Activated T-cell treated with anti-CD3 and anti-CD28 coated beads, Interleukin-2, amount 50 U/mL, for 72 hours (primary cell): ENCODE results near the gene ZMIZ1. TPM values are rescaled to one million over a fixed set of nuclear protein-coding genes. Genes with fewer than 3 reads are reported as not detected.
A peak's percentile ranks its signal among the peaks of the same experiment; 100 is the strongest.

ENCODE experiments used
- ATAC-seq, 2 donors: fragments of 150-1000 bp; cut with Tn5 transposase; replicated peaks in 1 of 2; 2 replicates each; pipeline ENCODE4 v1.10.0; 2021; ENCODE audit warnings: moderate library complexity in 2 of 2, mild to moderate bottlenecking in 1 of 2
- DNase-seq, 2 donors: peaks; one replicate each; pipeline ENCODE4 v3.0.0; 2021 to 2022; ENCODE audit warnings: mixed read lengths in 1 of 2
- H3K27ac Mint-ChIP-seq: one replicate; pipeline ENCODE4 v1.8.0; 2022; ENCODE audit warnings: mild to moderate bottlenecking, moderate library complexity, mixed read lengths
- H3K27me3 Mint-ChIP-seq: one replicate; pipeline ENCODE4 v1.8.0; 2022; ENCODE audit warnings: low read depth, mixed read lengths
- H3K36me3 Mint-ChIP-seq, 2 donors: one replicate each; pipeline ENCODE4 v1.8.0; 2022; ENCODE audit warnings: mixed read lengths in 2 of 2, mild to moderate bottlenecking in 1 of 2; ENCODE audit not compliant: insufficient read depth in 2 of 2
- H3K4me1 Mint-ChIP-seq: one replicate; pipeline ENCODE4 v1.8.0; 2022; ENCODE audit warnings: low read depth, mixed read lengths
- H3K4me3 Mint-ChIP-seq, 2 donors: one replicate each; pipeline ENCODE4 v1.8.0; 2022; ENCODE audit warnings: mild to moderate bottlenecking in 2 of 2, mixed read lengths in 2 of 2, moderate library complexity in 2 of 2
- H3K9me3 Mint-ChIP-seq, 2 donors: one replicate each; pipeline ENCODE4 v1.8.0; 2022; ENCODE audit warnings: mixed read lengths in 2 of 2
- total RNA-seq, 2 donors: library from RNA; stranded (reverse); gene quantifications; one replicate each; pipeline ENCODE4 v1.2.3, GENCODE V29; 2022

The ZMIZ1 gene
- total RNA-seq, 2 donors from 2014 or later = 30.6 to 37.8 TPM

DNA sequence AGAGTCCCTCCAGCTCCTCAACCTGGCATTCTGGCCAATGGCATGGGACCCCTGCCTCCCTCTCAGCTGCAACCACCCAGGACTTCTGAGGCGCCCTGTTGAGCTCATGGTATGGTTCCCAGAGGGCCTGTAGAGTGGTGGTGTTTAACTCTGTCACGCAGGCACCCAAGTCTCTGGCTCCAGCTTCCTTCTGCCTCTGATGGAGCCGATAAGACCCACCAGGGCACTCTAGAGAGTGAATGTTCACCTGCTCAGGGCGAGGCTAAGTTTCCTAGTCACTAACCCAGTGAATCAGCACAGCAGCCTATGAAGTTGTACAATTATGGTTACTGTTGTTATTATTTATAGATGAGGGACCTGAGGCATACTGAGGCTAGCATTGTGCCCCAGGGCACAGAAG lies 120.4 kb downstream of the ZMIZ1 start:
- no peaks in the 10 kb centered on the region for H3K36me3 Mint-ChIP-seq
- ATAC-seq = no peak
- H3K27ac Mint-ChIP-seq = no peak overlapping the region
- no peak overlapping the region for H3K4me3 Mint-ChIP-seq
- no peaks in the 10 kb centered on the region for H3K4me1 Mint-ChIP-seq
- no peaks in the 10 kb centered on the region for H3K9me3 Mint-ChIP-seq
- no peak for DNase-seq
- no peaks in the 10 kb centered on the region for H3K27me3 Mint-ChIP-seq

DNA sequence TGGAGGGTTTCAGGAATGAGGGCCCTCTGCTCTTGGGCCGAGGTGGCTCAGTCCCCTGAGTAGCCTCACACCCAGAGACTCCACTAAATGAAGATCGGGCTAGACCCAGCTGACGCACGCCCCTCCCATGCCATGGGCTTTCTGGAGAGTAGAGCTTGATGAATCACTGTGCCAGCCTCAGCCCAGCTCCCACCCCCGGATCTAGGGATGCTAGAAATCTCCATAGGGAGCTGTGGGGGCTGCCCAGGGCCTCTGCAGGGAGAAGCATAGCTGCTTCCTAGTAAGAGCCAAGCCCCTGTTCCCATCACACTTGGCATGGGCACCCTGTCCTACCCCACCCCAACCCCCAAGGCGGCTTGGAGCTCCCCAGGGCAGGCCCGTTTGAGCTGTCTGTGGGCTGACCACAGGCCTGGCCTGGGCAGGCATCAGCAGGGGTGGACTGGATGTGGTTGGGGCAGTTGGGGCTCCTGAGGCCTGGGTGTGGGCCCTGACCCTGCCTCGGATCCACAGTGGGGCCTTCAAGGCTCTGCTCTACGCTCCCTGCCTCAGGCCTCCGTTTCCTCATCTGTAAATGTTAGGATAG lies 121.2 kb downstream of the ZMIZ1 start:
- H3K27me3 Mint-ChIP-seq = no peaks in the 10 kb centered on the region
- no peaks in the 10 kb centered on the region for H3K36me3 Mint-ChIP-seq
- no peaks in the 10 kb centered on the region for H3K9me3 Mint-ChIP-seq
- H3K4me1 Mint-ChIP-seq = no peaks in the 10 kb centered on the region
- H3K27ac Mint-ChIP-seq = no peak overlapping the region
- H3K4me3 Mint-ChIP-seq = no peak overlapping the region
- ATAC-seq (no peak), DNase-seq (no peak)

DNA sequence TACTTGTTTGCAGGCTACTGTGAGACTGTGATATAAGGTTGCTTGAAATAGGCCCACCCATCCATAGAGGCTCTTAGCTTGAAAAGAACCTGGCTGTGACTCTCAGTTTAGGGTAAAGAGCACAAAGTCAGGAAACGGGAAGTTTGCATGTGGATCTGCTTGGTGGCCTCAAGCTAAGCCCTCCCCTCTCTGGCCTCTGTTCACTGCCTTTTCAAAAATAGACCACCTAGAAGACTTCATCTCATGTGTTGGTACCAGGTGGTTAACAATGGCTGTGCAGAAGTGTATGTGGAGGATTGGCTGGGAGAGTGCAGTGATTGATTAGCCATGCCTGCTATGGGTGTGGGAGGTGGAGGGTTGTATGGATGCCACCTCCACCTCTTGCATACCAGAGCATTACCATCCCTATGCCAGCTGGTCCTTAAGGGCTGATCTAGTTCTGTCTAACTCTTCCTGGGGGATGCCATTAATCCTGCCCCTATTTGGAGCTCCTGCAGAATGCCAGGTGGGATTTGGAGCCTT lies 122.0 kb downstream of the ZMIZ1 start:
- Mint-ChIP-seq H3K27me3 (no peaks in the 10 kb centered on the region), H3K4me3 (no peak overlapping the region), H3K27ac (no peak overlapping the region), H3K36me3 (no peaks in the 10 kb centered on the region), H3K9me3 (no peaks in the 10 kb centered on the region), H3K4me1 (peaks cover 5% of the 10 kb centered on the region)
- ATAC-seq (no peak), DNase-seq (no peak)

DNA sequence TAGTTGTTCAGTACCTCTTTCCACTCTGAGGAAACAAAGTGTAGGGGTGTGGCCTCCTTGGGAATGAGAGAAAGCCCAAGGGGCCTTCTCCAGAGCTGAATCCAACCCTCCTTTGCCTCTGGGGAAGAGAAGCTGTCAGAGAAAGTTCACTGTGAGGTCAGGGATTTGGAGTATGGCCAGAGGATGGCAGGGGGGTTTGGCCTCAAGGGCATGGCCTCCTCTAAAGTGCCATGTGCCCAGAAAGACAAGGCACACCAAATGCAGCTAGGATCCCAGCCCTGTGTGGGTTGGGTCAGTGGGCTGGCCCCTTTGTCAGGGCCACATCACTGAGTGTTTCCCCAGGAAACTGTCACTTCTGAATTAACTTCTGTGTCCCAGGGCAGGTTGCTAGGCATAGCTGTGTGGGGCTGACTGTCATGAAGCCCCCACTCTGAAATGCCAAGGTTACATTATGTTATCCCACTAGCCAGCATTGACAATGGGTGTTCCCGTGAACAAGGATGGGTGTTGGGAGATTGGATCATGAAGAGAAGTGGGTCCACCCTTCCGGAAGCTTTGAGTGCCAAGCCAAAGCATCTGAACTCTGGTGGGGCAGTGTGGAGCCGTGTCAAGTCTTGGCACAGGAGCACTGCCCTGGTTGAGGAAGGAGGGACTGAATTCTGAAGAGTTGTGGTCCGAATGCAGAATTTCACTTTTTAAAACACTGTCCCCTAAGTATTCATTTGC lies 123.3 kb downstream of the ZMIZ1 start:
- H3K9me3 Mint-ChIP-seq = no peaks in the 10 kb centered on the region
- H3K4me3 Mint-ChIP-seq = no peak overlapping the region
- ATAC-seq = no peak
- H3K27me3 Mint-ChIP-seq = no peaks in the 10 kb centered on the region
- no peaks in the 10 kb centered on the region for H3K36me3 Mint-ChIP-seq
- DNase-seq = no peak
- no peak overlapping the region for H3K27ac Mint-ChIP-seq
- peaks cover 5% of the 10 kb centered on the region for H3K4me1 Mint-ChIP-seq

DNA sequence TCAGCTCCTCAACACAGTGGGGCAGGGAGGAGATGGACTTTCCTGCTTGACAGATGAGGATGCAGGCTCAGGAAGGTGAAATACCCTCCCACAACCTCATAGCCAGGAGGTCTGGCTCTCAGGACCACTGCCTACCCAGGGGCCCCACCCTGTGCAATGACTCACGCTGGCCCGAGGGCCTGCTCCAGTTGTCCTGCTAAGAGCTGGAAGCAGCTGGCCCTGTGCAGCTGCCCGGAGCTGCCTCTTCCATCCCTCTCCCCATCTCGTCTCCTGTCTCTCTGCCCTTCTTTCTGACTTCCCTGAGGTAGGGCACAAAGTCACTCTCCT lies 123.9 kb downstream of the ZMIZ1 start:
- no peak for DNase-seq
- Mint-ChIP-seq H3K27ac (no peak overlapping the region), H3K4me1 (peaks cover 5% of the 10 kb centered on the region), H3K4me3 (no peak overlapping the region), H3K36me3 (no peaks in the 10 kb centered on the region), H3K9me3 (no peaks in the 10 kb centered on the region), H3K27me3 (no peaks in the 10 kb centered on the region)
- ATAC-seq = no peak

DNA sequence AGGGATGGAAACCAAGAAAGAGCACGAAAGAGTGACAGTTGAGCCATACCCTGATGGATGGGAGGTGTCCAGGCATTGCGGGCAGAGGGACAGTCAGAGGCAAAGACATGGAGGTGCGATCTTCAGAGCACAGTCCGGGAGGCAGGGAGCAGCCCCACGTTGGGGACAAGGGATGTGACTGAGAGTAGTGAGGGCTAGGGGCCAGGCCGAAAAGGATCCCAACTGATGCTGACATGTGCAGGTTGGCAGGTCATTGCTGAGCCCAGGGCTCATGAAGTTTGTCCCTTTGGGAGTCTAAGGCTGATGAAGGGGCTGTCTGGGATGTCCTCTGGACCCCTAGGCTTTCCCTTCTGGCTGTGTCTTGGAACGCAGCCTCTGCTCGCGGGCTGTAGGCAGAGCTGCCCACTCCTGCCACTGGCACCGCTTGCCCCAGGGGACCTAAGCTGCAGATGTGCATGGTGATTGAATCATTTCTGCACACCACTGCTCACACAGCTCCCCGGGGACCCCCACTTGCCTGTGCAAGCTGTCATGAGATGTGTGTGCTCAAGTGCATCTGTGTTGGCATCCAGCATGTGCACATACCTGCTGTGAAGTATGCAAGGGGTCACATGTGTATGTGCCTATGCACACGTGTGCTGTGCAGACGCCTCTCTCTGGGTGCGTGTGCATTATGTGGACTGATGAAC lies 125.1 kb downstream of the ZMIZ1 start:
- Mint-ChIP-seq H3K4me1 (peaks cover 5% of the 10 kb centered on the region), H3K4me3 (no peak overlapping the region), H3K27me3 (no peaks in the 10 kb centered on the region), H3K9me3 (no peaks in the 10 kb centered on the region), H3K27ac (no peak overlapping the region), H3K36me3 (no peaks in the 10 kb centered on the region)
- no peak for ATAC-seq
- DNase-seq = no peak

DNA sequence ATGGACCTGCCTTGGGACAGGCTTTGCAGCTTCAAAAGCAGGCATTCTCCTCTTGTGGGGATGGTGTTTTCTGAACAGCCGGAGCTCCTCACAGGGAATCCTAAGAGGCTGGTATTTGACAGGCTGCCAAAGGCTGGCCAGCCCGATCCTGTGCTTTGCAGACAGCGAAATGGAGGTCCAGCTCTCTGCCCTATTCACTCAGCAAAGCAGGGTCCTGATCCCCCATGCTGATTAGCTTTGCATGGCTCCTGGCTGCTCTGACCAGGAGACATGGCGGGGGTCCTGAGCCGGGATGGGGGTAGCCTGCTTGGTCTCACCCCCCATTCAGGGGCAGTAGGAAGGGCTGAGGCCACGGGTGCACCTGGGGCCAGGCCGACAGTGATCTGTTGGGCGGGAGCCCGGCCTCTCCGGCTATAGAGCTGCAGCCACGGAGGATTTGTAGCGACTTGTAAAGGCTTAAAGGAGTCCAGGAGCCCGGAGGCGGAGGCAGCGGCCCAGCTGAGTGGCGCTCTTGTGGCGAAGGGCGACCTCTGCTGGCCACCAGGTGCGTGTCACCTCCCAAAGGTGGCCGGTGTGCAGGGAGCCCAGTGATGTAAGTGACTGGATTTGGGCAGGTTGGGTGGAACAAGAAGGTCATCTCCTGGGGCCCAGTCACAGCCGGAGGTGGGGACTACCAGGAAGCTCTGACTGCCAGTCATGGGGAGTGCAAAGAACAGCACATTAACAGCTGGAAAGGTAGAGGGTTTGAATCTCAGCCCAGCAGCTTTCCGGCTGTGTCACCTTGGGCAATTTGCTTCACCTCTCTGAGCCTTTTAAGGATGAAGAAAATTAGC lies 126.5 kb downstream of the ZMIZ1 start:
- no peaks in the 10 kb centered on the region for H3K36me3 Mint-ChIP-seq
- ATAC-seq (peak; percentile 85 to 88), DNase-seq (peak; percentile 76 to 83)
- no peak overlapping the region for H3K27ac Mint-ChIP-seq
- H3K27me3 Mint-ChIP-seq = no peaks in the 10 kb centered on the region
- peaks cover 5% of the 10 kb centered on the region for H3K4me1 Mint-ChIP-seq
- no peaks in the 10 kb centered on the region for H3K9me3 Mint-ChIP-seq
- H3K4me3 Mint-ChIP-seq = no peak overlapping the region

DNA sequence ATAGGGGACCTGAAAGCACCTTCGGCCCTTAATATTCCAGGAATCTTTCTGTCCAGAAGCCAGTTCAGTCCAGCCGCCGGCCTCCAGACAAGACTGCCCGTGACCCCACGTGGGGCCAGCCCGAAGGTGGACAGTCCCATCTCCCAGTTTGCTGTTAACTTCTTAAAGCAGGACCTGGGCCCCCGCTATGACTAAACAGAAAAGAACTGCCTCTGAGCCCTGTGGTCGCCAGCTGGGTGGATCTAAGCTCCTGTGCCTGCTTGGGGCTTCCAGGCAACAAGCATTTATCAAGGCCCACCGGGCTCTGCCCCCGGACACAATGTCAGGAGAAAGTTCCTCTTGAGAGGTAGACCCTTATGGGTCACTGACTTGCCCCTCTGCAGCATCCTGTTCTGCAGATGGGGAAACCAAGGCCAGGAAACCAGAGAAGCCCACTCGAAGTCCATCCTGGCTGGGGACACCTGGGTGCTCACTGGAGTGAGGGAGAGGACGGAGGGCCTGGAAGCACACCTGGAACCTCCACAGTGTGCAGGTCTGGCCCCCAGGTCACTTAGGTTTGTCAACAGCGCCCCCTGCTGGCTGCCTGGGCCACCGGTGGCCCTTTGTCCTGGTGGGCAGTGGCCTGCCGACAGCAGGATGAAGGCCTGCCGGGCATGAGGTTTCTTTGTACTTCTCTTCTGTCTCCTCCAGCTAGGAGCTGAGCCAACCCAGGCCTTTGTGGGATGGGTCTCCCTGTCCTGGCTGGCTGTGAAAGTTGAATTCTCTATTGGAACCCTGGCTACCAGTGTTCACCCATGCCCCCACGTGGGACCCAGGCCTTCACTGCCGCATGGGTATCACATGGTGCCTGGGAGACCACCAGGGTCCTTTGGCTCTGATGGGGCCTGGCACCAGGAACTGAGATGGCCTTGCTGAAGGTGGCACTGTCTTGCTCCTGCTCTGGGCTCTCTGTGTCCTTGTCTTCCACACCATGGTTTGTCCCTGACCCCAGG lies 128.0 kb downstream of the ZMIZ1 start:
- ATAC-seq (peak; percentile 69 to 75), DNase-seq (peak; percentile 77 to 86)
- H3K36me3 Mint-ChIP-seq = no peaks in the 10 kb centered on the region
- peaks cover 5% of the 10 kb centered on the region for H3K4me1 Mint-ChIP-seq
- H3K27me3 Mint-ChIP-seq = no peaks in the 10 kb centered on the region
- H3K27ac Mint-ChIP-seq = no peak overlapping the region
- no peaks in the 10 kb centered on the region for H3K9me3 Mint-ChIP-seq
- H3K4me3 Mint-ChIP-seq = no peak overlapping the region

DNA sequence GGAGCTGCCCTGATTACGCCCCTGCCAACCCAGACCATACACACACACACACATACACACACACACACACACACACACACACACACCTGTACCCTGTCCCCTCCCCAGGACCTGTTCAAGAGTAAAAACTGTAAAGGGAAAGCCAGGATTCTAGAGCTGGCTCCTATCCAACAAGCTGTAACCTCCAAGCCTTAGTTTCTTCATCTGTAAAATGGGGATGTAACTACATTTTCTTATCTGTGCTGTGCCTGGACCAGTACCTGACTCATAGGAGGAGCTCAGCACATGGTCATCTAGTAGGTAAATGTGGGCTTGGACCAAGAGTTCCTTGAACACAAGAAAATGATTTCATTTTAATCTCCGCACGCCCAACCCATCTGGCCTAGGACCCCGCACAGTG lies 128.8 kb downstream of the ZMIZ1 start:
- H3K4me3 Mint-ChIP-seq = no peak overlapping the region
- H3K27me3 Mint-ChIP-seq = no peaks in the 10 kb centered on the region
- no peaks in the 10 kb centered on the region for H3K36me3 Mint-ChIP-seq
- ATAC-seq (no peak), DNase-seq (no peak)
- no peaks in the 10 kb centered on the region for H3K9me3 Mint-ChIP-seq
- peaks cover 5% of the 10 kb centered on the region for H3K4me1 Mint-ChIP-seq
- H3K27ac Mint-ChIP-seq = no peak overlapping the region

DNA sequence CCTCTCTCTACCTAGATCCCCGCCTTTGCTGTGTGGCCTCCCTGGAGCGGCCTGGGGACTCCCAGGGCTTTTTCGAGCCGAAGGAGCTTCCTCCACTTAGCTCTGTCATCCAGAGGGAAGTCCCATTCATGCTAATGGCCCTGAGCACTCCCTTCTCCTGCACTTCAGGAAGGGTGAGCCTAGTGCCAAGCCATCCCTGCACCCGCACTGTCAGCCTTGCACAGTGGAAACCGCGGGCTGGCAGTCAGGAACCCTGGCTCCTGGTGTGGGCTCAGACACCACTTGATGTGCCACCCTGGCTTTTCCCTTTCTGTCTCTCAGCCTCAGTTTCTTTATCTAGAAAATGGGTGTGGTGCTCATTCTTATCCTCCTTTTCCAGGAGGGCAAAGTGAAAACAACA lies 131.6 kb downstream of the ZMIZ1 start:
- peaks cover 4% of the 10 kb centered on the region for H3K4me1 Mint-ChIP-seq
- no peaks in the 10 kb centered on the region for H3K27me3 Mint-ChIP-seq
- DNase-seq (no peak), ATAC-seq (no peak)
- H3K9me3 Mint-ChIP-seq = no peaks in the 10 kb centered on the region
- no peaks in the 10 kb centered on the region for H3K36me3 Mint-ChIP-seq
- no peak overlapping the region for H3K4me3 Mint-ChIP-seq
- H3K27ac Mint-ChIP-seq = no peak overlapping the region

DNA sequence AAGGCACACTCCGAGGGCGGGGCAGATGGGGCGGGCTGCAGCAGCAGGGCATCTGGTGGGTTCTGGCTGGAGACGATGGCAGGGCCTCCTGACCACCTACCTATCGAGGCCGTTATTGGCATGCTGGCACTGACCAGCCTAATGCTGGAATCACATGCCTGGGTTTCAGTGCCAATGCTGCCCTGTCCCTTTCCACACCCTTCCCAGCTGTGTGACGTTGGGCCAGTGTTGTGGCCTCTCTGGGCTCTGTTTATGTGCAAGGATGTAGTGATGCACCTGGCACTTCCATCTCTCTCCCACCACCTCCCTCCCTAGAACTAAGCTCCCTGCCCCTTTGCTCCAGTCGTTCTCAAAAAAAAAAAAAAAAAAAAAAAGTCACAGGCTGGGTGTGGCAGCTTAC lies 132.9 kb downstream of the ZMIZ1 start:
- ATAC-seq = no peak
- Mint-ChIP-seq H3K4me3 (no peak overlapping the region), H3K27ac (no peak overlapping the region), H3K27me3 (no peaks in the 10 kb centered on the region), H3K4me1 (no peaks in the 10 kb centered on the region), H3K36me3 (no peaks in the 10 kb centered on the region), H3K9me3 (no peaks in the 10 kb centered on the region)
- DNase-seq = no peak
